ENCODE measurements around the gene AHRR.

The AHRR gene

DNA sequence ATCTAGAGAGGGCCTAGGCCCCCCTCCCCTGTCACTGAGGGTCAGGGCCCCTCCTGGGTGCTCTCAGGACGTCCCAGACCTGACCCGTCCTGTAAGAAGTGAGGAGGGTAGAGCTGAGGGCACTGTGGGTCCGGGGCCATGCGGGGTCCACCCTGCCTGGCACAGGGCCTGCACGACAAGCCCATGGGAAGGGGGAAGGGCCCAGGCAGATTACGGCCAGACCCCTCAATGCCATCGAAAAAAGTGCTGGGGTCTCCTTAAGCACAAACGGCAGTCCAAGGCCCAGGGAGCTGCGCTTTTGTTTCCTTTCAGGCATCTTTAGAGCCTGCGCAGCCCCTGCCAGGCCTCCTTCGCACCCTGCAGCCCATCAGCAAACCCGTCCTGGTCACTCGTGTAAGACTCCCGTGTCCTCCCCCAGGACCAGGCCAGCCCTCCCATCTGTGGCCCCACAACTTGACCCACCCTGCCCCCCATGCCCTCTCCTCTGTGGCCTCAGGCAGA lies 117.0 kb downstream of the AHRR start:
- Histone ChIP-seq H3K9me3 (ENCODE audit: control insufficient read depth, insufficient read depth, low read length) (no peaks in the 10 kb centered on the region), H3K27ac (ENCODE audit: low read depth, low read length) (no peak overlapping the region), H3K27me3 (ENCODE audit: control insufficient read depth, insufficient read depth, low read length) (no peaks in the 10 kb centered on the region; the same call in 1 of the 2 replicates), H3K4me1 (ENCODE audit: control insufficient read depth, insufficient read depth, low read length) (no peaks in the 10 kb centered on the region), H3K9ac (ENCODE audit: low read depth, low read length) (no peak overlapping the region), H3K36me3 (ENCODE audit: control insufficient read depth, insufficient read depth, low read length) (no peaks in the 10 kb centered on the region), H3K4me3 (ENCODE audit: low read depth, low read length) (no peak overlapping the region)

DNA sequence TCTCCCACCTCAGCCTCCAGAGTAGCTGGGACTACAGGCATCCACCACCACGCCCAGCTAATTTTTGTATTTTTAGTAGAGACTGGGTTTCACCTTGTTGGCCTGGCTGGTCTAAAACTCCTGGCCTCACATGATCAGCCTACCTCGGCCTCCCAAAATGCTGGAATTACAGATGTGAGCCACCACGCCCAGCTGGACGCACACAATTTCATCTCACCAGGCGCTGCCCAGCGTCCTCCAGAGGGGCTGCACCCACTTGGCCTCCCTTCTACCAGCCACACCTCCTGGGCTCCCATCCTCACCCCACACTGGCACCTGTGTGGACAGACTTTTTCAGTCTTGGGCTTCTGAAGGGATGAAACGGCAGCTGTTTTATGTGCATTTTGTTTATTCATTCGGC lies 117.7 kb downstream of the AHRR start:
- Histone ChIP-seq H3K36me3 (ENCODE audit: control insufficient read depth, insufficient read depth, low read length) (no peaks in the 10 kb centered on the region), H3K4me3 (ENCODE audit: low read depth, low read length) (no peak overlapping the region), H3K9me3 (ENCODE audit: control insufficient read depth, insufficient read depth, low read length) (no peaks in the 10 kb centered on the region), H3K27me3 (ENCODE audit: control insufficient read depth, insufficient read depth, low read length) (no peaks in the 10 kb centered on the region; the same call in 1 of the 2 replicates), H3K9ac (ENCODE audit: low read depth, low read length) (no peak overlapping the region), H3K27ac (ENCODE audit: low read depth, low read length) (no peak overlapping the region), H3K4me1 (ENCODE audit: control insufficient read depth, insufficient read depth, low read length) (no peaks in the 10 kb centered on the region)

DNA sequence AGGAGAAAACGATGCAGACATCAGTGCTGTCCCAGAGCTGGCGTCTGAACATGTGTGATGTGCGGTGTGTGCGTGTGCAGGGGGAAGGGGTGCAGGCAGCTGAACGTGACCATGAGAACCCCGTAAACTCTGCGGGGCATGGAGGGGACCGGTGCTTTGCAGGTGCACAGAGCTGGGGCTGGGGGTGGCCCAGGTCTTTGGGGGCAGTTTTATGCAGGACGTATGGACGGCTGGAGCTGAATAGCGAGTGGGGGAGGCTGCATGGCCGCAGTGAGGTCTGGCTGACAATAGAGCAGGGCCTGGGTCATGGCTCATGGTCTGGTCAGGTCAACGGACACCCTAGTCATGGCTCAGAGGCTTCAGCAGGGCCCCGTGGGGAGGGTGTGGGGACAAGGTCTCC lies 118.1 kb downstream of the AHRR start:
- Histone ChIP-seq H3K36me3 (ENCODE audit: control insufficient read depth, insufficient read depth, low read length) (no peaks in the 10 kb centered on the region), H3K27me3 (ENCODE audit: control insufficient read depth, insufficient read depth, low read length) (no peaks in the 10 kb centered on the region; the same call in 1 of the 2 replicates), H3K27ac (ENCODE audit: low read depth, low read length) (no peak overlapping the region), H3K9me3 (ENCODE audit: control insufficient read depth, insufficient read depth, low read length) (no peaks in the 10 kb centered on the region), H3K9ac (ENCODE audit: low read depth, low read length) (no peak overlapping the region), H3K4me3 (ENCODE audit: low read depth, low read length) (no peak overlapping the region), H3K4me1 (ENCODE audit: control insufficient read depth, insufficient read depth, low read length) (no peaks in the 10 kb centered on the region)

DNA sequence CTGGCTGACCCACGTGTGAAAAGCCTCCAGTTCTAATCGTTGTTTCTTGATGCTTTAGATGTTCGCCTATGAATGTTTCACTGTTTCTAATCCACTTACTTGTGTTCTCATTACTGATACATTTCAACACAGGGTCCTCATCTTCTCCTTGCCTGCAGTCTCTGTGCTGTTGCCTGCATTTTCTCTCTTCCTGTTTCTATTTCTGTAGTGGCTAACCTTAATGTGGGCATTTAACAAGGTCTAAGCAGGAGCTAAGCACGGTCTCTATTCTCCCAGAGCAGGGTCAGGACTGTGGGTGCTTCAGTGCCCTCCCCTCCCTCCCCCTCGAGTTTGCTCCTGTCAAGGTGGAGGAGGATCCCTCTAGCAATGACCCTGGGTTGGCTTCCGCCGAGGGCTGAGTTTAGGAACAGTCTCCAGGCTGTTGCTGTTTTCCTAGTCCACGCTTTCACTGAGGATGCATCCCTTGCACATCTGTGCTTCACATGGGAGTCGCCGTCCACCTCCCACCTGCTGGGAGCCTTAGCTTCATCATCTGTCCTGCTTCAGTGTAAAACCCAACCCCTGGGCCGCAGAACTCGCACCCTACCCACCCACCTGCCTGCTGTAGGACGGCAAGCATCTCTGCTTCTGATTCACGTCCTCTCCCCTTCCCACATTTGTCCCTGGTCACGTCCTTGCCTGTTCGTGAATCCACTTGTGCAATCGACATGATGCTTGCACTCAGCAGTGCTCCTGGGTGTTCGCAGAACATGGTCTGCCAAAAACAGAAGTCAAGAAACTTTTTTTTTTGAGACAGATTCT lies 119.1 kb downstream of the AHRR start:
- Histone ChIP-seq H3K4me1 (ENCODE audit: control insufficient read depth, insufficient read depth, low read length) (no peaks in the 10 kb centered on the region), H3K27me3 (ENCODE audit: control insufficient read depth, insufficient read depth, low read length) (no peaks in the 10 kb centered on the region; the same call in 1 of the 2 replicates), H3K9me3 (ENCODE audit: control insufficient read depth, insufficient read depth, low read length) (no peaks in the 10 kb centered on the region), H3K27ac (ENCODE audit: low read depth, low read length) (no peak overlapping the region), H3K9ac (ENCODE audit: low read depth, low read length) (no peak overlapping the region), H3K36me3 (ENCODE audit: control insufficient read depth, insufficient read depth, low read length) (no peaks in the 10 kb centered on the region), H3K4me3 (ENCODE audit: low read depth, low read length) (no peak overlapping the region)

DNA sequence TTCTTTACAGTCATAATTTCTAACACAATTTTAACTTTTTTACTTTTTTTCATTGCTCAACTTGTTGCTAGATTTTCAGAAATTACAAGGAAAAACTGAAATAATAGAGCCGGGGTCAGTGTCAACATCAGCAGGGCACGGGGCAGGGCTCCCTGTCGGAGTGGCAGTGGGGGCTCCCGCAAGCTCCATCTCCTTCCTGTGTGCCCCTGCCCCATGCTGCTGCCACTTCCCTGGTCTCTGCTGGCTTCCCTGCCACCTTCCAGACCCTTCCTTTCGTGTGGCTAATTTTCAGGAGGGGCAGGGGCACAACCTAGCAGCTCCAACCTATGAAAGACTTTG lies 120.5 kb downstream of the AHRR start:
- no peak overlapping the region for H3K27ac ChIP-seq (ENCODE audit: low read depth, low read length)

DNA sequence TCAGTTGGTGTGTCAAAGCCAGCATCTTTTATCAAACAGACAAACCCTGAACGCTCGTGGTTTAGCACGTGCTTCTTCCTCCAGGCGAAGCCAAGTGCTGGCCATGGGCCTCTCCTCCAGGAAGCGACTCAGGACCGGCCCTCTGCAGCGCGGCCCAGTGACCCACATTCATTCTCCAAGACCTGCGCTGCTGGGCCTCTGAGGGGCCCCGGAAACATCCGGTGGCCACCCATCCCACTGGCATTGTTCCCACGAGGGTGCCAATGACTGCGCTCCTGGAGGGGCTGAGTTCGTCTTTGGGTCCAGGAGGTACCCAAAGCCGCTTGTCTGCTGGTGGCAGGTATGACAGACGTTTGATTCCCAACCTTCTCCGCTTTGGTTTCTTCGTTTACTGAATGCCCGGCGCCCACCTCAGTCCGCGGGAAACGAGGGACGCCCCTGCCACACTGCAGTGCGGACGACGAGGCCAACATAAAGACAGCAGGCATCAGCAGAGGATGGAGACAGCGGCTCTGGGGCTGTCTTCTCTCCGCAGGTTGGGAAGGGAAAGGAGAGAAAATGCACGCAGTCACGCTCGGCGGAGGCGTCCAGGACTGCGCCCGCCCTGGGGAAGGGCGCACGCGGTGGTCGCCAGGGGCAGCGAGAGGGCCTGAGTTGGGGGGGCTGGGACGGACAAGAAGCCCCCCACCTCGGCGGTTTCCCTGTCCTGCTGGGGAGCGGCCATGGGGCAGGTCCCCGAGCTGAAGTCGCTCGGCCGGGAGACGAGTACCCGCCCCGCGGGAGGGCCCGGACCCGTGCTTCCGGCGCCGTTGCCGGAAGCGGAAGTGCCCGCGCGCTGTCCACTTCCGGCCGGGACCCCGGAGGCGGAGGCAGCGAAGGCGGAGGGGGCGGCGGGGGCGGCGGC lies 121.1 kb downstream of the AHRR start, which contains the start of gene EXOC3:
TSS of gene EXOC3 (plus strand) at position 842 of the 904 bp plus-strand sequence. CDS start 3,030 bp downstream, outside the sequence.
- Histone ChIP-seq H3K9me3 (ENCODE audit: control insufficient read depth, insufficient read depth, low read length) (no peaks in the 10 kb centered on the region), H3K27me3 (ENCODE audit: control insufficient read depth, insufficient read depth, low read length) (no peaks in the 10 kb centered on the region; the same call in 1 of the 2 replicates), H3K4me3 (ENCODE audit: low read depth, low read length) (peak within 1 kb of the TSS; percentile 95), H3K27ac (ENCODE audit: low read depth, low read length) (peak within 1 kb of the TSS; percentile 50), H3K9ac (ENCODE audit: low read depth, low read length) (peak within 1 kb of the TSS; percentile 75), H3K4me1 (ENCODE audit: control insufficient read depth, insufficient read depth, low read length) (no peaks in the 10 kb centered on the region), H3K36me3 (ENCODE audit: control insufficient read depth, insufficient read depth, low read length) (peaks cover 15% of the 10 kb centered on the region)

More for the DNA sequence above, 120.5 kb downstream of the AHRR start:
- no peak overlapping the region for H3K9ac ChIP-seq (ENCODE audit: low read depth, low read length)
- H3K4me1 ChIP-seq (ENCODE audit: control insufficient read depth, insufficient read depth, low read length), result no peaks in the 10 kb centered on the region
- H3K4me3 ChIP-seq (ENCODE audit: low read depth, low read length), result peak overlapping the region; percentile 95
- peaks cover 9% of the 10 kb centered on the region for H3K36me3 ChIP-seq (ENCODE audit: control insufficient read depth, insufficient read depth, low read length)
- no peaks in the 10 kb centered on the region; the same call in 1 of the 2 replicates for H3K27me3 ChIP-seq (ENCODE audit: control insufficient read depth, insufficient read depth, low read length)
- H3K9me3 ChIP-seq (ENCODE audit: control insufficient read depth, insufficient read depth, low read length), result no peaks in the 10 kb centered on the region

DNA sequence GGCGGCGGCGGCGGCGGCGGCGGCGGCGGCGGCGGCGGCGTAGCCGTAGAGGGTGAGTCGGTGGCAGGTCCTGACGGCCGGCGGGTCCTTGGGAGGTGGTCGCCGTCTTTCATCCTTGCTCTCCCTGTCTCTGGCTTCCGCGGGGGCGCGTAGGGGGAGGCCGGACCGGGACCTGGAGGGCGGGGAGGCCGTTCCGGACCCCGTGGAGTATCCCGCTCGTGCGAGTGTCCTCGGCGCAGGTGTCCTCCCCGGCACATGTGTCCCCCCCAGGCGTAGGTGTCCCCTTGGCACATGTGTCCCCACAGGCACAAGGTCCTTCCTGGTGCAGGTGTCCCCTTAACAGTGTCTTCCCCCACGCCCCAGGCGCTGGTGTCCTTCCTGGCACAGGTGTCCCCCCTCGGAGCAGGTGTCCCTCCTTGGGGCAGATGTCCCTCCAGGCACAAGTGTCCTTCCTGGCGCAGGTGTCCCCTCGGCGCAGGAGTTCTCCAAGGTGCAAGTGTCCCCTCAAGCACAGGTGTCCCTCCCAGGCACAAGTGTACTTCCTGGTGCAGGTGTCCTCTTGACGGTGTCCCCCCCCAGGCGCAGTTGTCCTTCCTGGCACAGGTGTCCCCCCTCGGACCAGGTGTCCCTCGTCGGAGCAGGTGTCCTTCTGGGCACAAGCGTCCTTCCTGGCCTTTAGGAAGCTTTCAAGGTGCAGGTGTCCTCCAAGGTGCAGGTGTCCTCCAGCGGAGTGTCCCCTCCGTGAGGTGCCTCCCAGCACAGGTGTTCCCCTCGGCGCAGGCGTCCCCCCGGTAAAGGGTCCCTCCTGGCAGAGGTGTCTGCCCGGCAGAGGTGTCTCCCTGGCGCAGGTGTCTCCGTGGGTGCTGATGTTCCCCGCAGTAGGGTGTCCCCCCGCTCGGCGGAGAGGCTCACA lies 122.0 kb downstream of the AHRR start:
- Histone ChIP-seq H3K36me3 (ENCODE audit: control insufficient read depth, insufficient read depth, low read length) (peaks cover 24% of the 10 kb centered on the region), H3K4me3 (ENCODE audit: low read depth, low read length) (peak overlapping the region; percentile 95), H3K4me1 (ENCODE audit: control insufficient read depth, insufficient read depth, low read length) (no peaks in the 10 kb centered on the region), H3K27ac (ENCODE audit: low read depth, low read length) (no peak overlapping the region), H3K9ac (ENCODE audit: low read depth, low read length) (peak overlapping the region; percentile 24), H3K27me3 (ENCODE audit: control insufficient read depth, insufficient read depth, low read length) (no peaks in the 10 kb centered on the region; the same call in 1 of the 2 replicates), H3K9me3 (ENCODE audit: control insufficient read depth, insufficient read depth, low read length) (no peaks in the 10 kb centered on the region)

DNA sequence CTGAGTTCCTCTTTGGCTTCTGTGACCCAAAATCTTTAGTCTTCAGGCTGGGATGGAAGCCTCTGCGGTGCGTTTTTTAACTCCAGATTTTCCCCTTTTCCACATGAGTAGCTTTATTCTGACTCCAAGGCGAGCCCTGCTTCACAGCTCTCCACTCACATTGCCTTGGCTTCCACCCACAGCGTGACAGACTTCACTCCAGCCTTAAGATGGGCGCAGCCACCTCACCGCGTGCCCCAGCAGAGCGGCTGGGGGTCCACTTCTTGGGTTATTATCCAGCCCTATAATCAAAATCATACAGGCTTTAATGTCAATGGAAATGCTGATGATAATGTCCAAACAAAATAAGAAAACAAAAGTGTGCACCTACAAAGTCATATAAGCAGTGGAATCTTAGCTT lies 122.7 kb downstream of the AHRR start:
- Histone ChIP-seq H3K36me3 (ENCODE audit: control insufficient read depth, insufficient read depth, low read length) (peaks cover 30% of the 10 kb centered on the region), H3K4me3 (ENCODE audit: low read depth, low read length) (peak overlapping the region; percentile 95), H3K9ac (ENCODE audit: low read depth, low read length) (no peak overlapping the region)

DNA sequence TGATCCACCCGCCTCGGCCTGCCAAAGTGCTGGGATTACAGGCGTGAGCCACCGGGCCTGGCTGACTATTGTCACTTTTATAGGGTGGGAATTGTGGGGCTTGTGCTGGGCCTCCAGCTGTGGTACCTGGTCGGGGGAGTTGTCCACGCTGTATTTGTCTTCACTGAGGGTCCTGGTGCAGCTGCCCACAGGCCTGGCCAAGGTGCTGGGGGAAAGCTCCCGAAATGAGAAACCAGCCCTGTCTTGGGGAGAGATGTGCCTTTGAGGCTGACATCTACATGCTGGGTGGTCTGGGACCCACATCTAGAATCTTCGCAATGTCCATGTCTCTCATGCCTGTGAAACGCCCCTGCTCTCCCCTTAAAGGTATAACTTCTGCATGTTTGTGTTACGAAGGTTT lies 124.1 kb downstream of the AHRR start:
- H3K36me3 ChIP-seq (ENCODE audit: control insufficient read depth, insufficient read depth, low read length), result peaks cover 42% of the 10 kb centered on the region
- no peak overlapping the region for H3K9ac ChIP-seq (ENCODE audit: low read depth, low read length)
- no peaks in the 10 kb centered on the region; the same call in 1 of the 2 replicates for H3K27me3 ChIP-seq (ENCODE audit: control insufficient read depth, insufficient read depth, low read length)
- no peak overlapping the region for H3K4me3 ChIP-seq (ENCODE audit: low read depth, low read length)
- no peaks in the 10 kb centered on the region for H3K9me3 ChIP-seq (ENCODE audit: control insufficient read depth, insufficient read depth, low read length)
- H3K27ac ChIP-seq (ENCODE audit: low read depth, low read length), result no peak overlapping the region
- no peaks in the 10 kb centered on the region for H3K4me1 ChIP-seq (ENCODE audit: control insufficient read depth, insufficient read depth, low read length)

More for the DNA sequence above, 122.7 kb downstream of the AHRR start:
- Histone ChIP-seq H3K27me3 (ENCODE audit: control insufficient read depth, insufficient read depth, low read length) (no peaks in the 10 kb centered on the region; the same call in 1 of the 2 replicates), H3K4me1 (ENCODE audit: control insufficient read depth, insufficient read depth, low read length) (no peaks in the 10 kb centered on the region), H3K9me3 (ENCODE audit: control insufficient read depth, insufficient read depth, low read length) (no peaks in the 10 kb centered on the region), H3K27ac (ENCODE audit: low read depth, low read length) (no peak overlapping the region)

All from HUES48 (cell line).